ENCODE measurements around the gene SECTM1.

Gene SECTM1

GRCh38 chr17:82346342-82347300, 13.1 kb upstream of the SECTM1 start:
- DNase-seq, result no peak

GRCh38 chr17:82345151-82345976, 11.8 kb upstream of the SECTM1 start:
- DNase-seq, result no peak

GRCh38 chr17:82344175-82344907, 10.8 kb upstream of the SECTM1 start:
- no peak for DNase-seq

- no peak for DNase-seq
These were observed 10.0 kb upstream of the SECTM1 start for GRCh38 chr17:82343560-82343959.

- no peak for DNase-seq
These were observed 9.0 kb upstream of the SECTM1 start for GRCh38 chr17:82342361-82343079.

- peak; percentile 31 for DNase-seq
These were observed 6.3 kb upstream of the SECTM1 start for GRCh38 chr17:82339634-82340580.

- DNase-seq, result peak; percentile 79
These were observed 5.5 kb upstream of the SECTM1 start for GRCh38 chr17:82338858-82339633.

- no peak for DNase-seq
These were observed 1.2 kb upstream of the SECTM1 start for GRCh38 chr17:82334622-82335394.

GRCh38 chr17:82334204-82334621, 647 bp upstream of the SECTM1 start:
- no peak for DNase-seq

GRCh38 chr17:82332669-82333278, 792 bp downstream of the SECTM1 start:
- peak; percentile 22 for DNase-seq

GRCh38 chr17:82331345-82331939, 2.1 kb downstream of the SECTM1 start:
- DNase-seq, result no peak

- peak; percentile 40 for DNase-seq
These were observed 3.0 kb downstream of the SECTM1 start for GRCh38 chr17:82330322-82331239.

GRCh38 chr17:82329683-82330321, 3.8 kb downstream of the SECTM1 start:
- DNase-seq, result no peak

- no peak for DNase-seq
These were observed 4.5 kb downstream of the SECTM1 start for GRCh38 chr17:82328994-82329507.

GRCh38 chr17:82328141-82328993, 5.2 kb downstream of the SECTM1 start:
- DNase-seq, result no peak

GRCh38 chr17:82327757-82328140, 5.8 kb downstream of the SECTM1 start:
- DNase-seq, result no peak
